HG02763 (cell line): ENCODE measurements around the gene LMO1.
A peak's percentile ranks its signal among the peaks of the same experiment; 100 is the strongest.

ENCODE experiments used
- ATAC-seq: cut with Tn5 transposase; IDR thresholded peaks from one replicate; pipeline ENCODE4 v1.9.1; 2021; ENCODE audit warnings: mild to moderate bottlenecking, moderate library complexity; ENCODE audit not compliant: unreplicated experiment

The LMO1 gene

GRCh38 chr11:8207080-8208000 lies 56.3 kb downstream of the LMO1 start:
- no peak for ATAC-seq

GRCh38 chr11:8206251-8207079 lies 57.2 kb downstream of the LMO1 start:
- ATAC-seq: no peak

GRCh38 chr11:8205566-8205965 lies 58.1 kb downstream of the LMO1 start:
- ATAC-seq: no peak

- no peak for ATAC-seq
Measured at GRCh38 chr11:8204596-8204995, 59.1 kb downstream of the LMO1 start.

- ATAC-seq: no peak
Measured at GRCh38 chr11:8204025-8204424, 59.7 kb downstream of the LMO1 start.

GRCh38 chr11:8203414-8203715 lies 60.3 kb downstream of the LMO1 start:
- no peak for ATAC-seq

GRCh38 chr11:8202516-8203413 lies 60.9 kb downstream of the LMO1 start:
- ATAC-seq: no peak

GRCh38 chr11:8201644-8202365 lies 61.9 kb downstream of the LMO1 start:
- ATAC-seq: peak; percentile 82

GRCh38 chr11:8199676-8200075 lies 64.0 kb downstream of the LMO1 start:
- no peak for ATAC-seq

- ATAC-seq: no peak
Measured at GRCh38 chr11:8196749-8197148, 66.9 kb downstream of the LMO1 start.

GRCh38 chr11:8194956-8195355 lies 68.7 kb downstream of the LMO1 start:
- no peak for ATAC-seq

GRCh38 chr11:8192896-8193209 lies 70.8 kb downstream of the LMO1 start:
- ATAC-seq: no peak

- ATAC-seq: no peak
Measured at GRCh38 chr11:8192016-8192895, 71.4 kb downstream of the LMO1 start.

GRCh38 chr11:8190431-8190830 lies 73.2 kb downstream of the LMO1 start:
- ATAC-seq: no peak

- no peak for ATAC-seq
Measured at GRCh38 chr11:8186429-8186828, 77.2 kb downstream of the LMO1 start.

GRCh38 chr11:8183111-8183510 lies 80.6 kb downstream of the LMO1 start:
- ATAC-seq: no peak

GRCh38 chr11:8180469-8180868 lies 83.2 kb downstream of the LMO1 start:
- no peak for ATAC-seq

- ATAC-seq: no peak
Measured at GRCh38 chr11:8178297-8178696, 85.4 kb downstream of the LMO1 start.

GRCh38 chr11:8177136-8177535 lies 86.5 kb downstream of the LMO1 start:
- no peak for ATAC-seq
